Smooth muscle cell of the pulmonary artery (primary cell): ENCODE data around the gene NIF3L1. TPM values are rescaled to one million over a fixed set of nuclear protein-coding genes. Genes with fewer than 3 reads are reported as not detected.

Source experiments
- total RNA-seq: library from RNA; depleted of rRNA; stranded (reverse); fragments of >200 nt; gene quantifications from 2 replicates; pipeline ENCODE4 v1.2.3, GENCODE V29; 2014

The NIF3L1 gene
- total RNA-seq, result 22.7 and 26.3 TPM in 2 replicates

GRCh38 chr2:200888704-200889625, at the start of gene NIF3L1, which contains the start of gene PPIL3:
Gene NIF3L1 (plus strand): TSS chr2:200889371. CDS start chr2:200891944, 2,573 bp downstream.
Gene PPIL3 (minus strand): TSS chr2:200889077. CDS start chr2:200887615, 1,462 bp downstream.

GRCh38 chr2:200864176-200865034, 24.8 kb upstream of the NIF3L1 start, which contains the start of gene CLK1:
Gene CLK1 (minus strand): TSS chr2:200864658. CDS start chr2:200861862, 2,796 bp downstream.

Other genes starting within 250 kb of the NIF3L1 start
- 629 and 710 TPM in 2 replicates for gene BZW1, start 77.5 kb upstream of the NIF3L1 start, total RNA-seq
- gene CLK1, start 24.7 kb upstream of the NIF3L1 start, total RNA-seq, result 59.5 and 76.7 TPM in 2 replicates
- 60.5 and 61.4 TPM in 2 replicates for gene PPIL3, start 294 bp upstream of the NIF3L1 start, total RNA-seq
- 13.6 and 14.5 TPM in 2 replicates for gene ORC2, start 74.3 kb downstream of the NIF3L1 start, total RNA-seq
- gene HYCC2, start 182.3 kb downstream of the NIF3L1 start, total RNA-seq, result 9.0 and 10.6 TPM in 2 replicates
- gene NDUFB3, start 182.6 kb downstream of the NIF3L1 start, total RNA-seq, result 35.9 and 48.2 TPM in 2 replicates
- 76.5 and 88.1 TPM in 2 replicates for gene CFLAR, start 226.8 kb downstream of the NIF3L1 start, total RNA-seq